ENCODE data around the gene LLGL2. TPM values are rescaled to one million over a fixed set of nuclear protein-coding genes. Genes with fewer than 3 reads are reported as not detected.

The LLGL2 gene
- total and polyA plus RNA-seq, 2 donors (not counting 1 experiment from before 2014, with no cell fraction given): 40.6 to 52.0 TPM

DNA sequence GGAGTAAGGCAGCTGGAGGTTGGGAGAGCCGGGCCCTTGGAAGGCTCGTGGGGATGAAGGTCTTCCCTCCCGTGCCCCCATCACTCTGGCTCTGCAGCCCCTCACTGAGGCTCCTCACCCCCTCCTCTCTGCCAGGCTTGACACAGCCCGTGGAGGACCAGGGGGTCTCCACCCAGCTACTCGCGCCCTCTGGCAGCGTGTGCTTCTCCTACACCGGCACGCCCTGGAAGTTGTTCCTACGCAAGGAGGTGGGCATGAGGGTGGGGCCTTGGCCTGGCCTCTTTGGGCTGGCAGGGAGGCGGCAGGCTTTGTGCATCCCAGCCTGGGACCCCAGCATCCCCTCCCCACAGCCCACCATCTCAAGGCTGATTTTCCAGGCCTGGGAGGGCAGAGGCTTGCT is 92.2 kb downstream of the LLGL2 start:
- Histone ChIP-seq H3K4me3 (ENCODE audit: control extremely low read depth in 1 of 5, extremely low read depth in 1 of 5, insufficient read depth in 1 of 5, low read depth in 2 of 5, low read length in 4 of 5) (no peak overlapping the region), H3K36me3 (replicated peaks in 1 of 2; ENCODE audit: control extremely low read depth in 1 of 2, control insufficient read depth in 1 of 2, extremely low read depth in 1 of 2, insufficient read depth in 2 of 2, low read length in 1 of 2) (peaks cover 0 to 78% of the 10 kb centered on the region in 2 experiments), H2AFZ (ENCODE audit: insufficient read depth, low read depth, low read length, poor library complexity, severe bottlenecking) (no peak overlapping the region), H3K4me1 (ENCODE audit: control insufficient read depth in 2 of 2, insufficient read depth in 2 of 2, low read length in 2 of 2) (no peaks in the 10 kb centered on the region), H3K27ac (ENCODE audit: low read length in 2 of 2) (no peak overlapping the region), H3K9me3 (ENCODE audit: control extremely low read depth in 1 of 3, control insufficient read depth in 2 of 3, insufficient read depth in 1 of 3, low read length in 2 of 3) (no peaks in the 10 kb centered on the region), H3K27me3 (replicated peaks in 1 of 4; ENCODE audit: control extremely low read depth in 1 of 4, control insufficient read depth in 3 of 4, insufficient read depth in 4 of 4, low read length in 3 of 4) (no peaks in the 10 kb centered on the region), H3K79me2 (ENCODE audit: control insufficient read depth, insufficient read depth, low read length) (no peaks in the 10 kb centered on the region), H4K20me1 (ENCODE audit: control insufficient read depth, insufficient read depth, low read length, poor library complexity, severe bottlenecking) (no peaks in the 10 kb centered on the region), H3K9ac (ENCODE audit: low read length) (no peak overlapping the region), H3K4me2 (replicated peaks; ENCODE audit: low read depth, low read length, poor library complexity, severe bottlenecking) (no peak overlapping the region)
- POLR2A ChIA-PET: no interaction called here
- intact Hi-C loops (cut with micrococcal nuclease): no loop called here
- Mint-ChIP-seq H3K4me3 (no peak overlapping the region), H3K9me3 (ENCODE audit: insufficient read depth) (no peaks in the 10 kb centered on the region), H3K27me3 (no peaks in the 10 kb centered on the region), H3K27ac (no peak overlapping the region), H3K4me1 (no peaks in the 10 kb centered on the region)
- CTCF ChIA-PET: interaction anchor here (0.6 to 2.0 kb wide), 3 partner anchors 15 to 135 kb away, joined by 3 to 9 read pairs (median 4); partner anchors contain the start of gene SMIM5
- no peak for TF ChIP-seq EZH2 (IDR thresholded peaks at IDR 0.05; ENCODE audit: borderline replicate concordance, insufficient read depth, low read depth, low read length, poor library complexity, severe bottlenecking)
- TF ChIP-seq, protein P1, sequence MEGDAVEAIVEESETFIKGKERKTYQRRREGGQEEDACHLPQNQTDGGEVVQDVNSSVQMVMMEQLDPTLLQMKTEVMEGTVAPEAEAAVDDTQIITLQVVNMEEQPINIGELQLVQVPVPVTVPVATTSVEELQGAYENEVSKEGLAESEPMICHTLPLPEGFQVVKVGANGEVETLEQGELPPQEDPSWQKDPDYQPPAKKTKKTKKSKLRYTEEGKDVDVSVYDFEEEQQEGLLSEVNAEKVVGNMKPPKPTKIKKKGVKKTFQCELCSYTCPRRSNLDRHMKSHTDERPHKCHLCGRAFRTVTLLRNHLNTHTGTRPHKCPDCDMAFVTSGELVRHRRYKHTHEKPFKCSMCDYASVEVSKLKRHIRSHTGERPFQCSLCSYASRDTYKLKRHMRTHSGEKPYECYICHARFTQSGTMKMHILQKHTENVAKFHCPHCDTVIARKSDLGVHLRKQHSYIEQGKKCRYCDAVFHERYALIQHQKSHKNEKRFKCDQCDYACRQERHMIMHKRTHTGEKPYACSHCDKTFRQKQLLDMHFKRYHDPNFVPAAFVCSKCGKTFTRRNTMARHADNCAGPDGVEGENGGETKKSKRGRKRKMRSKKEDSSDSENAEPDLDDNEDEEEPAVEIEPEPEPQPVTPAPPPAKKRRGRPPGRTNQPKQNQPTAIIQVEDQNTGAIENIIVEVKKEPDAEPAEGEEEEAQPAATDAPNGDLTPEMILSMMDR (IDR thresholded peaks at IDR 0.05): no peak
- DNase-seq (no peak), ATAC-seq (ENCODE audit: low read depth) (no peak)
- WGBS (ENCODE audit: insufficient coverage): 89% methylated on average over 11 of the region's 11 CpGs

- Histone ChIP-seq H4K20me1 (ENCODE audit: control insufficient read depth, insufficient read depth, low read length, poor library complexity, severe bottlenecking) (no peaks in the 10 kb centered on the region), H3K36me3 (replicated peaks in 1 of 2; ENCODE audit: control extremely low read depth in 1 of 2, control insufficient read depth in 1 of 2, extremely low read depth in 1 of 2, insufficient read depth in 2 of 2, low read length in 1 of 2) (peaks cover 0 to 69% of the 10 kb centered on the region in 2 experiments), H3K4me3 (ENCODE audit: control extremely low read depth in 1 of 5, extremely low read depth in 1 of 5, insufficient read depth in 1 of 5, low read depth in 2 of 5, low read length in 4 of 5) (no peak overlapping the region), H3K9me3 (ENCODE audit: control extremely low read depth in 1 of 3, control insufficient read depth in 2 of 3, insufficient read depth in 1 of 3, low read length in 2 of 3) (no peaks in the 10 kb centered on the region), H3K27me3 (replicated peaks in 1 of 4; ENCODE audit: control extremely low read depth in 1 of 4, control insufficient read depth in 3 of 4, insufficient read depth in 4 of 4, low read length in 3 of 4) (no peaks in the 10 kb centered on the region), H3K4me1 (ENCODE audit: control insufficient read depth in 2 of 2, insufficient read depth in 2 of 2, low read length in 2 of 2) (no peaks in the 10 kb centered on the region), H3K9ac (ENCODE audit: low read length) (no peak overlapping the region), H3K27ac (ENCODE audit: low read length in 2 of 2) (no peak overlapping the region), H2AFZ (ENCODE audit: insufficient read depth, low read depth, low read length, poor library complexity, severe bottlenecking) (no peak overlapping the region), H3K4me2 (replicated peaks; ENCODE audit: low read depth, low read length, poor library complexity, severe bottlenecking) (no peak overlapping the region), H3K79me2 (ENCODE audit: control insufficient read depth, insufficient read depth, low read length) (no peaks in the 10 kb centered on the region)
- no peak for TF ChIP-seq EZH2 (IDR thresholded peaks at IDR 0.05; ENCODE audit: borderline replicate concordance, insufficient read depth, low read depth, low read length, poor library complexity, severe bottlenecking)
- TF ChIP-seq, protein P1 (IDR thresholded peaks at IDR 0.05): peak; percentile 29
- DNase-seq (no peak), ATAC-seq (ENCODE audit: low read depth) (no peak)
- Mint-ChIP-seq H3K4me3 (no peak overlapping the region), H3K27me3 (no peaks in the 10 kb centered on the region), H3K27ac (no peak overlapping the region), H3K9me3 (ENCODE audit: insufficient read depth) (no peaks in the 10 kb centered on the region), H3K4me1 (no peaks in the 10 kb centered on the region)
- CTCF ChIA-PET: interaction anchor here (0.7 to 3.4 kb wide), 5 partner anchors 9 to 133 kb away, joined by 3 to 24 read pairs (median 4); a partner anchor contains a TSS
- WGBS (ENCODE audit: insufficient coverage): 90% methylated on average over 36 of the region's 36 CpGs
- intact Hi-C loops (cut with micrococcal nuclease): no loop called here
- POLR2A ChIA-PET: interaction anchor here (0.6 kb wide), 1 partner anchor 562 kb away, joined by 9 read pairs; no protein-coding TSS in a partner anchor
These were observed 94.3 kb downstream of the LLGL2 start for GRCh38 chr17:75619506-75620431.
